AG10803 (cell line): ENCODE data around the gene KCNJ6.
"Not testable (repeated sequence)": the region's sequence is repeated elsewhere in the genome, so short reads cannot be mapped to it uniquely, and the experiment has no call there.

Experiments
- DNase-seq: peaks from one replicate; pipeline ENCODE4 v3.0.0; 2010; ENCODE audit warnings: low read depth
- H3K4me3 ChIP-seq: 2 replicates; pipeline ENCODE4 v1.5.1; 2011; ENCODE audit warnings: mild to moderate bottlenecking, low read length, control low read depth
- TF ChIP-seq, protein P1 (sequence below): conservative IDR thresholded peaks from 2 replicates; pipeline ENCODE4 v1.5.1; 2011; ENCODE audit warnings: mild to moderate bottlenecking, low read length, control low read depth, inconsistent platforms

The KCNJ6 gene

DNA sequence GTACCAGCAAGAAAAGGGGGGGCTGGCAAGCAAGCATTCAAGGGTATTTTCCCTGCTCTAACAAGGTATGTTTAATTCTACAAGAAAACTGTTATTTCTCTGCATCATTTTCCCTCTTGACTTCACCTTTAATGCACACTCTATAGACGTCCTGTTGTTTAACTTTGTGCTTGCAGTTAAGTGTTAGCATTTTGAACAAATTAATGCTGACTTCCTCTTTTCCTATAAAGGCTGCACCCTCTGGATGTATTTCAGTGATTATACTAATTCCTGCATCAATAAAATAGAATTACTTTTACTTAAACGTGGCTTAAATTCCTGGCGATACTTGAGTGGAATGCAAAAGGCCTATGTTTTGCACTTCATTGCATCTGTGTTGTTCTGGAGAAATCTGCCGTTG, 183.3 kb downstream of the KCNJ6 start:
- H3K4me3 ChIP-seq = no peak overlapping the region
- no peak for DNase-seq
- TF ChIP-seq, protein P1, sequence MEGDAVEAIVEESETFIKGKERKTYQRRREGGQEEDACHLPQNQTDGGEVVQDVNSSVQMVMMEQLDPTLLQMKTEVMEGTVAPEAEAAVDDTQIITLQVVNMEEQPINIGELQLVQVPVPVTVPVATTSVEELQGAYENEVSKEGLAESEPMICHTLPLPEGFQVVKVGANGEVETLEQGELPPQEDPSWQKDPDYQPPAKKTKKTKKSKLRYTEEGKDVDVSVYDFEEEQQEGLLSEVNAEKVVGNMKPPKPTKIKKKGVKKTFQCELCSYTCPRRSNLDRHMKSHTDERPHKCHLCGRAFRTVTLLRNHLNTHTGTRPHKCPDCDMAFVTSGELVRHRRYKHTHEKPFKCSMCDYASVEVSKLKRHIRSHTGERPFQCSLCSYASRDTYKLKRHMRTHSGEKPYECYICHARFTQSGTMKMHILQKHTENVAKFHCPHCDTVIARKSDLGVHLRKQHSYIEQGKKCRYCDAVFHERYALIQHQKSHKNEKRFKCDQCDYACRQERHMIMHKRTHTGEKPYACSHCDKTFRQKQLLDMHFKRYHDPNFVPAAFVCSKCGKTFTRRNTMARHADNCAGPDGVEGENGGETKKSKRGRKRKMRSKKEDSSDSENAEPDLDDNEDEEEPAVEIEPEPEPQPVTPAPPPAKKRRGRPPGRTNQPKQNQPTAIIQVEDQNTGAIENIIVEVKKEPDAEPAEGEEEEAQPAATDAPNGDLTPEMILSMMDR = no peak

DNA sequence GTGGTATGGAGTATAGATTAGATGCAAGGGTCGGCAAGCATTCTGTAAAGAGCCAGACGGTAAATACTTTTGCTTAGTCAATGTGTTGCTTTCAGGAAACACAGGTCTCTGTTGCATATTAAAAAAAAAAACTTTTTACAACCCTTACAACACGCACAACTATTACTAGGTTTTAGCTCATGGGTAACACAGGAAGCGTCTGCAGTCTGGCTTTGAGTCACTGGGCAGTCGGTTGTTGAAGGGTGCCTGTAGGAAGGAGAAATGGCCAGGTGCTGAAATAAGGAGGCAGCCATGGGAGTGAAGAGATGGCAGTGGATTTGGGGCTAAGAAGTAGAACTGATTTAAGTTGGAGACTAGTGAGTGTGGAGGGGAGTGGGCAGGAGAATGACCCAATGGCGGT, 192.1 kb downstream of the KCNJ6 start:
- H3K4me3 ChIP-seq = no peak overlapping the region
- DNase-seq = no peak
- TF ChIP-seq, protein P1 = no peak

DNA sequence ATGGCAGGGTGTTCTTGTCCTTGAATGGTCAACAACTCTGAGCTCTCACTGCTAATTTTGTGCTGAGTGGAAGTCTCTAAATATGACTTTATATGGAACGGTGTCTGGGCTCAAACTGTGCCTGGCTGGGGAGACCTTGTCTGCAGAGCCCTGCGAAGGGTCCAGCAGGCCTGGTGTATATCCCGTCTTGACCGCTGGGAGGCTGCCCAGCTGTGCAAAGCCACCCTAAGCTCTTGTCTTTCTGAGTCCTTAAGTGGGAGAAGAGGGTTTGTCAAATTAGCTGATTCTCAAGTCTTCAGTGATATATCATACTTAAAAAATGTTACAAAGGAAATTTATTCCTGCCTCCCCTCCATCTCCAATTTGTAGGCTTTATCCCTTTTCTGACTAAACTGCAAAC, 198.7 kb downstream of the KCNJ6 start:
- DNase-seq = no peak
- TF ChIP-seq, protein P1 = 0 out of 2 replicates have a peak, but pooled peaks have one; percentile 11
- H3K4me3 ChIP-seq = no peak overlapping the region

DNA sequence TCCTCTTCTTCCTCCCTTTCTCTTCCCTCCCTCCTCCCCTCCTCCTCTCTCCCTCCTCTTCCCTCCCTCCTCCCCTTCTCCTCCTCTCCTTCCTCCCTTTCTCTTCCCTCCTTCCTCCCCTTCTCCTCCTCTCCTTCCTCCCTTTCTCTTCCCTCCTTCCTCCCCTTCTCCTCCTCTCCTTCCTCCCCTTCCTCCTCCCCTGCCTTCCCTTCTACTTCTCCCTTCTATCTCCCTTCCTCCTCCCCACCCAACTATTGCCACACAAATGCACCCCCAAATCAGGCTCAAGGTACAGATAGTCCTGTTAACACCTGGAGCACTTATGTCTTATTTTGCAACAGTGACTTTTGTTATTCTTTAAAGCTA, 203.7 kb downstream of the KCNJ6 start:
- not testable (repeated sequence) for DNase-seq

DNA sequence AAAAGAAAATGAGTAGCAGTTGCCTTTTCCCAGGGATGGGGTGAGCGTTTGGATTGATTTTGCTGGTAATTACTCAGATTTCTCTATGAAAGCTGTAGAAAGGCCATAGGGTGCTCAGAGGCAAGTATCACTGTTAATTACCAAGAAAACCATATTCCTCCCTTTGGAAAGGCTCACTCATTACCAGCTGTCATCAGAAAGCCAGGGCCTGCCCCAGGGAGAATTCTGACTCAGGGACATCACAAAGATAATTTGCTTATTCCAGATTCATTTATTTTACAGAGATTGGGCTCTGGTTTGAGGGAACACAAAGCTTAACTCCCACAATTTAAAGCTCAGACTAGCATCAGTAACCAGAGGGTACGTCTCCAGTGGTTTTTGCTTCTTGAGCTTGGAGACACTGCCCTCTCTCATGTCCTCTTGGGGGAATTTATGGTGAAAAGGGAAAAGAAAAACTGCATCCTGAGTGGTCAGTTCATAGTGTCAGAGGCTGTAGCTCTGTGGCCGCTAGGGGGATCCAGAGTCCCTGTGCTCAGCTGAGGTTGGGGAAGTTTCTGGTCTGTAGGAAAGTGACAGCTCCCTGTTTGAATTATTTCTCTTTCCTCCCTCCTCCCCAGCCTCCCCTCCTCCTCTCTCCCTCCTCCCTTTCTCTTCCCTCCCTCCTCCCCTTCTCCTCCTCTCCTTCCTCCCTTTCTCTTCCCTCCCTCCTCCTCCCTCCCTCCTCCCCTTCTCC, 204.3 kb downstream of the KCNJ6 start:
- TF ChIP-seq, protein P1 = peak; percentile 99
- H3K4me3 ChIP-seq = no peak overlapping the region
- peak; percentile 72 for DNase-seq

More for the DNA sequence above, 203.7 kb downstream of the KCNJ6 start:
- not testable (repeated sequence) for H3K4me3 ChIP-seq

DNA sequence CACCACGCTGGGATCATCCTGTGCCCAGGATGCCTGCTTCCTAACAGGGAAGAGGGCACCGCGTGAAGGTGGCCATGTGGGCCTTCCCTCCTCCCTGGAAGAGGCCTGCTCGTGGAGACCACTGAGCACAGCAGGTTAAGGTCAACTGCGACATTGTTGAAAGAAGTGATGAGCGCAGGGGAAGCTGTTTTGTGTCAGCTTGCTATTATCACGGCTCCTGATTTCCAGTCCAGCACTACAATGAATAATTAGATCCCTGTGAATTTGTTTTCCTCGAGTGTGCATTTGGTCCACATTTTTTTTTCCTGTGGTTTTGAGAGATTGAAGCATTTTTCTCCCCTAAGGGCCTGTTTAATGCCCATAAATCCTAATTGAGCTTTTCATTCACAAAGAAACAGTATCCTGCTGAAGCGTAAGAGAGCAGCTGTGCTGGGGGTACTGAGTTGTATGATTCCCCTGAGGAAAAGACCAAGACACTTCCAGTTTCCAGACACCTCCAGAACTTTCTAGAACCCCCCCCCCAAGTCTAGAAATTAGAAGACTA, 204.9 kb downstream of the KCNJ6 start:
- TF ChIP-seq, protein P1 = no peak
- DNase-seq = no peak

DNA sequence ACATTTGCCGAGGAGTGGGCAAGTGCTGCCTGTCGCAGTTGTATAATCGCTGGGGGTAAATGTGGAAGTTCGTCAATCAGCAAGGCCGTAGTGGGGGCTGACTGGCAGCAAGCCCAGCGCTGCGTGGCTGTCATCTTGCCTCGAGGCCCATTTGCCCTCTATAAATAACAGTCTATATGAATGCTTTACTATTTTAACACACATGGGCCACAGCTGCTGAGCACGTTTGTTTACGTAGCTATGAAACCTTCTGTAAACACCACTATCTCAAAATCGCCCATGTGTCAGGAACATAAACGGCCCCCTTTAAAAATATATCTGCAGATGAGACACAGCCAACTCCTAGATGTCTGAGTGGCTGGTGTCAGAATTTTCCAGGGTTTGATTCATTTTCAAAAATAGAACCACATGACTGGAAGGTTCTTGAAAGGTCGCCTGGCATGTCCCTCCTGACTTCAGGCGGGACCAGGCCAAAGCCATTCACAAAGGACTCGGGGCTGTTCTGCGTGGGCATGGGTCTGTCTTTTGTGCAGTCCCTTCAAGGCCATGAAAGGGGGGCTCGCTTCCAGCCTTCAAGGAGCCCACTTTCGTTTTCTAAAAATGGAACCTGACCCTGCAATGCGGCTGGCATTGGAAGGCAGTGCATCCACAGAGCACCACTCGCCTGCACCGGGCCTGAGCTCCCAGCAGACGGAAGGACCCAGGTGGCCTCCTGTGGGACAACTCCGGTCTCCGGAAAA, 205.5 kb downstream of the KCNJ6 start:
- no peak overlapping the region for H3K4me3 ChIP-seq
- peak; percentile 5 for DNase-seq
- TF ChIP-seq, protein P1 = no peak

More for the DNA sequence above, 204.9 kb downstream of the KCNJ6 start:
- H3K4me3 ChIP-seq = no peak overlapping the region
